EH (cell line): ENCODE results near the gene P4HB.
A peak's percentile ranks its signal among the peaks of the same experiment; 100 is the strongest.

Experiments used
- DNase-seq: peaks from one replicate; pipeline ENCODE4 v3.0.0-alpha.2; 2015; ENCODE audit warnings: low read depth

P4HB gene

GRCh38 chr17:81831563-81831956, 28.8 kb downstream of the P4HB start:
- no peak for DNase-seq

- DNase-seq: no peak
Observed at GRCh38 chr17:81829858-81830257, 30.5 kb downstream of the P4HB start.

- DNase-seq: no peak
Observed at GRCh38 chr17:81828656-81829055, 31.7 kb downstream of the P4HB start.

- DNase-seq: no peak
Observed at GRCh38 chr17:81825841-81826466, 34.4 kb downstream of the P4HB start.

GRCh38 chr17:81824595-81824994, 35.7 kb downstream of the P4HB start:
- DNase-seq: no peak

- DNase-seq: no peak
Observed at GRCh38 chr17:81823820-81824550, 36.4 kb downstream of the P4HB start.

GRCh38 chr17:81822996-81823819, 37.1 kb downstream of the P4HB start:
- DNase-seq: no peak

GRCh38 chr17:81822312-81822637, 38.1 kb downstream of the P4HB start:
- no peak for DNase-seq

GRCh38 chr17:81821603-81822311, 38.6 kb downstream of the P4HB start:
- peak; percentile 63 for DNase-seq

- no peak for DNase-seq
Observed at GRCh38 chr17:81821147-81821546, 39.2 kb downstream of the P4HB start.

- DNase-seq: no peak
Observed at GRCh38 chr17:81819708-81820107, 40.6 kb downstream of the P4HB start.

GRCh38 chr17:81817758-81818147, 42.6 kb downstream of the P4HB start:
- no peak for DNase-seq

- no peak for DNase-seq
Observed at GRCh38 chr17:81815646-81815986, 44.7 kb downstream of the P4HB start.

GRCh38 chr17:81814748-81815645, 45.3 kb downstream of the P4HB start:
- DNase-seq: no peak

- no peak for DNase-seq
Observed at GRCh38 chr17:81813861-81814683, 46.3 kb downstream of the P4HB start.

- DNase-seq: no peak
Observed at GRCh38 chr17:81813371-81813684, 47.0 kb downstream of the P4HB start.

GRCh38 chr17:81812571-81813370, 47.6 kb downstream of the P4HB start:
- DNase-seq: no peak

- DNase-seq: no peak
Observed at GRCh38 chr17:81811705-81812570, 48.4 kb downstream of the P4HB start.
